Measurements from ENCODE around the gene PPFIA2.

DNA sequence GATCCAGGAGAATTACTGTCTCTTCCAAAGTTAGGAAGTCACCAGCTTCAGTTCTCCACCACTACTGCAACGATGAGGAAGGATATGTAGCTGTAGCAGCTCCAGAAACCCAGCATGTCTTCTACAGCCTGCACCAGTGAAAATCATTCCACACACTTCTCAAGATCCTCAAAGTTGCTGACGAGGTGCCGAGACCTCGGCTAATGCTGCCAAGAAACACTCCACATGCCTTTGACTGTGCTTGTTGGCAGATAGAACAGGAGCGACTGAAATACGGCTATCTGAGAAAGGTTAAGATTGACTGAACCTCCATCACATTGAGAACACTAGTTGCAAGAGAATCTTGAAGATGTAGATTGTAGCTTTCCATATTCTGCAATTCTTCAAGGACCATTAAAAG, 241.9 kb downstream of the PPFIA2 start:
- TF ChIP-seq POLR2AphosphoS5 (IDR thresholded peaks at IDR 0.05; ENCODE audit: low read depth, low read length) (no peak), POLR2A (IDR thresholded peaks at IDR 0.05; ENCODE audit: low read depth, low read length) (no peak), TAF1 (IDR thresholded peaks at IDR 0.05; ENCODE audit: borderline replicate concordance, low read depth, low read length) (no peak)

Measured in GM12892 (cell line).